Hepatocyte (in vitro differentiated cells): ENCODE data around the gene ANKRD45. TPM values are rescaled to one million over a fixed set of nuclear protein-coding genes. Genes with fewer than 3 reads are reported as not detected.

Experiments used
- DNase-seq: peaks from one replicate; pipeline ENCODE4 v3.0.0-alpha.2; 2016; ENCODE audit warnings: low spot score
- H2AFZ ChIP-seq: fragments of 200-600 bp; sonication (generic); 2 replicates; pipeline ENCODE4 v1.6.0; 2016; ENCODE audit warnings: antibody characterized with exemption, mild to moderate bottlenecking
- H3K27ac ChIP-seq: fragments of 200-600 bp; sonication (generic); 2 replicates; pipeline ENCODE4 v1.5.1; 2016; ENCODE audit warnings: mild to moderate bottlenecking
- H3K27me3 ChIP-seq: fragments of 200-600 bp; sonication (generic); 2 replicates; pipeline ENCODE4 v1.6.1; 2016
- H3K36me3 ChIP-seq: fragments of 200-600 bp; sonication (generic); replicated peaks from 2 replicates; pipeline ENCODE4 v1.5.1; 2016; ENCODE audit warnings: low read depth; ENCODE audit not compliant: insufficient read depth
- H3K4me1 ChIP-seq: fragments of 200-600 bp; sonication (generic); 2 replicates; pipeline ENCODE4 v1.5.1; 2016; ENCODE audit warnings: mild to moderate bottlenecking, moderate library complexity; ENCODE audit not compliant: insufficient read depth
- H3K4me2 ChIP-seq: fragments of 200-600 bp; sonication (generic); 2 replicates; pipeline ENCODE4 v1.6.0; 2016
- H3K4me3 ChIP-seq: fragments of 200-600 bp; sonication (generic); 2 replicates; pipeline ENCODE4 v1.5.1; 2016; ENCODE audit warnings: mild to moderate bottlenecking
- H3K79me2 ChIP-seq: fragments of 200-600 bp; sonication (generic); 2 replicates; pipeline ENCODE4 v1.6.0; 2017; ENCODE audit warnings: mild to moderate bottlenecking
- H3K9me2 ChIP-seq: fragments of 200-600 bp; sonication (generic); replicated peaks from 2 replicates; pipeline ENCODE4 v1.6.0; 2017; ENCODE audit warnings: mild to moderate bottlenecking; ENCODE audit not compliant: insufficient read depth
- H3K9me3 ChIP-seq: fragments of 200-600 bp; sonication (generic); 2 replicates; pipeline ENCODE4 v1.5.1; 2016; ENCODE audit warnings: low read depth, mild to moderate bottlenecking
- H4K20me1 ChIP-seq: fragments of 200-600 bp; sonication (generic); 2 replicates; pipeline ENCODE4 v1.6.0; 2016; ENCODE audit warnings: mild to moderate bottlenecking; ENCODE audit not compliant: insufficient read depth, poor library complexity, severe bottlenecking
- EZH2 ChIP-seq: fragments of 200-600 bp; sonication (generic); IDR thresholded peaks from 2 replicates; pipeline ENCODE4 v1.6.1; 2016; ENCODE audit warnings: antibody characterized with exemption, mild to moderate bottlenecking, borderline replicate concordance
- EZH2phosphoT487 ChIP-seq: fragments of 200-600 bp; sonication (generic); IDR thresholded peaks from one replicate; pipeline ENCODE4 v1.6.1; 2018; ENCODE audit warnings: antibody characterized with exemption, mild to moderate bottlenecking, low read depth, moderate library complexity; ENCODE audit not compliant: unreplicated experiment, severe bottlenecking
- WGBS: methylation state at CpG from one replicate; pipeline ENCODE4 v1.1.6; 2016; ENCODE audit warnings: low lambda C conversion rate; ENCODE audit errors: missing lambda C conversion rate; 5-methylcytosine and 5-hydroxymethylcytosine counted together
- polyA plus RNA-seq: library from polyadenylated mRNA; unstranded; fragments of >200 nt; fragmentation: Nextera tagmentation; extraction: Ambion mirVana; gene quantifications from 2 replicates; pipeline ENCODE4 v1.2.1, GENCODE V29; 2016
- total RNA-seq: library from RNA; depleted of rRNA; stranded (reverse); fragments of >200 nt; gene quantifications from 2 replicates; pipeline ENCODE4 v1.2.3, GENCODE V29; 2014
- TF ChIP-seq, protein P1 (sequence below): fragments of 200-600 bp; sonication (generic); IDR thresholded peaks from 2 replicates; pipeline ENCODE4 v1.5.1; 2016; ENCODE audit warnings: antibody characterized with exemption, mild to moderate bottlenecking; ENCODE audit not compliant: poor library complexity

Gene ANKRD45
- total and polyA plus RNA-seq, 2 experiments from 2014 or later: 0.10 to 1.0 TPM

- 65% methylated on average over 3 of the region's 3 CpGs for WGBS
- no peak for DNase-seq
- Histone ChIP-seq H3K79me2 (no peaks in the 10 kb centered on the region), H2AFZ (no peak overlapping the region), H4K20me1 (no peaks in the 10 kb centered on the region), H3K27ac (no peak overlapping the region), H3K4me3 (no peak overlapping the region), H3K9me3 (no peaks in the 10 kb centered on the region), H3K27me3 (no peaks in the 10 kb centered on the region), H3K36me3 (no peaks in the 10 kb centered on the region), H3K4me2 (no peak overlapping the region), H3K9me2 (no peaks in the 10 kb centered on the region), H3K4me1 (no peaks in the 10 kb centered on the region)
- TF ChIP-seq, protein P1, sequence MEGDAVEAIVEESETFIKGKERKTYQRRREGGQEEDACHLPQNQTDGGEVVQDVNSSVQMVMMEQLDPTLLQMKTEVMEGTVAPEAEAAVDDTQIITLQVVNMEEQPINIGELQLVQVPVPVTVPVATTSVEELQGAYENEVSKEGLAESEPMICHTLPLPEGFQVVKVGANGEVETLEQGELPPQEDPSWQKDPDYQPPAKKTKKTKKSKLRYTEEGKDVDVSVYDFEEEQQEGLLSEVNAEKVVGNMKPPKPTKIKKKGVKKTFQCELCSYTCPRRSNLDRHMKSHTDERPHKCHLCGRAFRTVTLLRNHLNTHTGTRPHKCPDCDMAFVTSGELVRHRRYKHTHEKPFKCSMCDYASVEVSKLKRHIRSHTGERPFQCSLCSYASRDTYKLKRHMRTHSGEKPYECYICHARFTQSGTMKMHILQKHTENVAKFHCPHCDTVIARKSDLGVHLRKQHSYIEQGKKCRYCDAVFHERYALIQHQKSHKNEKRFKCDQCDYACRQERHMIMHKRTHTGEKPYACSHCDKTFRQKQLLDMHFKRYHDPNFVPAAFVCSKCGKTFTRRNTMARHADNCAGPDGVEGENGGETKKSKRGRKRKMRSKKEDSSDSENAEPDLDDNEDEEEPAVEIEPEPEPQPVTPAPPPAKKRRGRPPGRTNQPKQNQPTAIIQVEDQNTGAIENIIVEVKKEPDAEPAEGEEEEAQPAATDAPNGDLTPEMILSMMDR: no peak
- TF ChIP-seq EZH2phosphoT487: no peak
- TF ChIP-seq EZH2: no peak
Observed at GRCh38 chr1:173580658-173581057, 89.0 kb downstream of the ANKRD45 start.

DNA sequence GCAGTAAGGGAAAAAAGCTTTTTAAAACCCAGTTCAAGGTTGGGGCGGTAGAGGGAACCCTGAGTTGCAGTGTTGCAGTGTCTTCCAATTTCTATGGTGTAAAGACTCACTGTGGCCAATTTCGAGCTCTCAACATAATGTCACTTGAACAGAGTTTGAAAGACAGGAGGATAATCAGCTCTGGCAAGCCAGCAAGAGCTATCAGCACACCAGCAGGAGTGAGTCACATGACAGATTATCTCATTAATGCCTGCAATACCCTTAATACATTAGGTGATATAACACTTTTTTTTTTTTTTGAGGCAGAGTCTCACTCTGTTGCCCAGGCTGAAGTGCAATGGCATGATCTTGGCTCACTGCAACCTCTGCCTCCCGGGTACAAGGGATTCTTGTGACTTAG, 89.6 kb downstream of the ANKRD45 start:
- no peaks in the 10 kb centered on the region for H3K9me2 ChIP-seq

GRCh38 chr1:173573596-173573995, 96.1 kb downstream of the ANKRD45 start:
- no peaks in the 10 kb centered on the region for H3K36me3 ChIP-seq
- H2AFZ ChIP-seq: no peak overlapping the region
- no peaks in the 10 kb centered on the region for H3K9me2 ChIP-seq
- TF ChIP-seq EZH2phosphoT487: no peak
- no peak for TF ChIP-seq EZH2
- TF ChIP-seq, protein P1: no peak
- no peaks in the 10 kb centered on the region for H4K20me1 ChIP-seq
- no peak overlapping the region for H3K27ac ChIP-seq
- H3K4me3 ChIP-seq: no peak overlapping the region
- no peaks in the 10 kb centered on the region for H3K79me2 ChIP-seq
- H3K4me1 ChIP-seq: no peaks in the 10 kb centered on the region
- no peak overlapping the region for H3K4me2 ChIP-seq
- 81% methylated on average over 4 of the region's 4 CpGs for WGBS
- no peak for DNase-seq
- H3K9me3 ChIP-seq: no peaks in the 10 kb centered on the region
- H3K27me3 ChIP-seq: no peaks in the 10 kb centered on the region

More for the DNA sequence above, 89.6 kb downstream of the ANKRD45 start:
- Histone ChIP-seq H3K4me1 (no peaks in the 10 kb centered on the region), H4K20me1 (no peaks in the 10 kb centered on the region), H3K4me3 (no peak overlapping the region), H3K27ac (no peak overlapping the region), H3K9me3 (no peaks in the 10 kb centered on the region), H3K27me3 (no peaks in the 10 kb centered on the region), H3K79me2 (no peaks in the 10 kb centered on the region), H3K4me2 (no peak overlapping the region), H3K36me3 (no peaks in the 10 kb centered on the region), H2AFZ (no peak overlapping the region)
- no peak for TF ChIP-seq EZH2phosphoT487
- TF ChIP-seq, protein P1: no peak
- no peak for TF ChIP-seq EZH2
- WGBS: 91% methylated on average over 3 of the region's 3 CpGs
- no peak for DNase-seq
